Calu3 (cell line): ENCODE results near the gene A2ML1. TPM values are rescaled to one million over a fixed set of nuclear protein-coding genes. Genes with fewer than 3 reads are reported as not detected.

Experiments
- BruUV-seq: library from RNA; stranded (reverse); fragments of 400-500 nt; replicated peaks from 2 replicates; lab custom pipeline; 2021; lab: Mats Ljungman, UMichigan
- CTCF ChIA-PET: fragments of 300-600 bp; sonication (Branson Sonifier 250); formaldehyde crosslinking; loops from one replicate; lab custom pipeline; 2022; ENCODE audit warnings: antibody characterized with exemption; lab: Charles Lee
- DNase-seq: peaks from one replicate; pipeline ENCODE4 v3.0.0; 2022
- H3K27ac Mint-ChIP-seq: one replicate; pipeline ENCODE4 v1.8.0; 2022; ENCODE audit warnings: mixed read lengths; ENCODE audit not compliant: unreplicated experiment
- H3K27me3 Mint-ChIP-seq: one replicate; pipeline ENCODE4 v1.8.0; 2022; ENCODE audit warnings: mixed read lengths; ENCODE audit not compliant: unreplicated experiment
- H3K36me3 Mint-ChIP-seq: one replicate; pipeline ENCODE4 v1.8.0; 2022; ENCODE audit warnings: mild to moderate bottlenecking, moderate library complexity, mixed read lengths; ENCODE audit not compliant: insufficient read depth, unreplicated experiment
- H3K4me1 Mint-ChIP-seq: one replicate; pipeline ENCODE4 v1.8.0; 2022; ENCODE audit warnings: mild to moderate bottlenecking, low read depth, mixed read lengths; ENCODE audit not compliant: unreplicated experiment
- H3K4me3 Mint-ChIP-seq: one replicate; pipeline ENCODE4 v1.8.0; 2022; ENCODE audit warnings: mild to moderate bottlenecking, low read depth, moderate library complexity, mixed read lengths; ENCODE audit not compliant: unreplicated experiment
- H3K9me3 Mint-ChIP-seq: one replicate; pipeline ENCODE4 v1.8.0; 2022; ENCODE audit warnings: low read depth, mixed read lengths; ENCODE audit not compliant: unreplicated experiment
- CTCF ChIP-seq: fragments of 200-600 bp; IDR thresholded peaks from one replicate; pipeline ENCODE4 v1.8.0; 2022; ENCODE audit warnings: antibody characterized with exemption; ENCODE audit not compliant: unreplicated experiment
- intact Hi-C: fragments of 100-400 bp; cut with micrococcal nuclease; formaldehyde crosslinking; loops from one replicate; pipeline ENCODE4 v1.10.0; 2022; ENCODE audit not compliant: unreplicated experiment
- total RNA-seq: library from RNA; stranded (reverse); gene quantifications from 2 replicates; pipeline ENCODE4 v1.2.3, GENCODE V29; 2022

Gene A2ML1
- total RNA-seq, 1 experiment from 2014 or later = 0.42 TPM

- Mint-ChIP-seq H3K36me3 (no peaks in the 10 kb centered on the region), H3K9me3 (no peaks in the 10 kb centered on the region), H3K27me3 (no peaks in the 10 kb centered on the region), H3K4me3 (no peak overlapping the region), H3K27ac (no peak overlapping the region), H3K4me1 (no peaks in the 10 kb centered on the region)
- no TSS peak for BruUV-seq
- no peak for TF ChIP-seq CTCF
- intact Hi-C loops = no loop called here
- CTCF ChIA-PET = no interaction called here
- no peak for DNase-seq
Measured at GRCh38 chr12:8867786-8868185, 45.4 kb downstream of the A2ML1 start.

- no TSS peak for BruUV-seq
- CTCF ChIA-PET = no interaction called here
- Mint-ChIP-seq H3K27me3 (no peaks in the 10 kb centered on the region), H3K4me3 (no peak overlapping the region), H3K4me1 (no peaks in the 10 kb centered on the region), H3K36me3 (no peaks in the 10 kb centered on the region), H3K9me3 (no peaks in the 10 kb centered on the region), H3K27ac (no peak overlapping the region)
- intact Hi-C loops = no loop called here
- TF ChIP-seq CTCF = no peak
- DNase-seq = no peak
Measured at GRCh38 chr12:8870586-8870985, 48.2 kb downstream of the A2ML1 start.

GRCh38 chr12:8871068-8871467 is 48.6 kb downstream of the A2ML1 start:
- no peak for TF ChIP-seq CTCF
- Mint-ChIP-seq H3K9me3 (no peaks in the 10 kb centered on the region), H3K36me3 (no peaks in the 10 kb centered on the region), H3K27ac (no peak overlapping the region), H3K4me1 (no peaks in the 10 kb centered on the region), H3K4me3 (no peak overlapping the region), H3K27me3 (no peaks in the 10 kb centered on the region)
- no TSS peak for BruUV-seq
- DNase-seq = no peak
- CTCF ChIA-PET = no interaction called here
- intact Hi-C loops = no loop called here

GRCh38 chr12:8876887-8877286 is 54.5 kb downstream of the A2ML1 start:
- H3K9me3 Mint-ChIP-seq = no peaks in the 10 kb centered on the region
- CTCF ChIA-PET = interaction anchor here (0.6 kb wide), 1 partner anchor 234 kb away, joined by 5 read pairs; no protein-coding TSS in a partner anchor
- peaks cover 9% of the 10 kb centered on the region for H3K4me1 Mint-ChIP-seq
- TF ChIP-seq CTCF = no peak
- intact Hi-C loops = no loop called here
- peaks cover 6% of the 10 kb centered on the region for H3K27me3 Mint-ChIP-seq
- BruUV-seq = no TSS peak
- no peaks in the 10 kb centered on the region for H3K36me3 Mint-ChIP-seq
- no peak overlapping the region for H3K4me3 Mint-ChIP-seq
- no peak for DNase-seq
- H3K27ac Mint-ChIP-seq = no peak overlapping the region
